ENCODE data around the gene PANK4.

DNA sequence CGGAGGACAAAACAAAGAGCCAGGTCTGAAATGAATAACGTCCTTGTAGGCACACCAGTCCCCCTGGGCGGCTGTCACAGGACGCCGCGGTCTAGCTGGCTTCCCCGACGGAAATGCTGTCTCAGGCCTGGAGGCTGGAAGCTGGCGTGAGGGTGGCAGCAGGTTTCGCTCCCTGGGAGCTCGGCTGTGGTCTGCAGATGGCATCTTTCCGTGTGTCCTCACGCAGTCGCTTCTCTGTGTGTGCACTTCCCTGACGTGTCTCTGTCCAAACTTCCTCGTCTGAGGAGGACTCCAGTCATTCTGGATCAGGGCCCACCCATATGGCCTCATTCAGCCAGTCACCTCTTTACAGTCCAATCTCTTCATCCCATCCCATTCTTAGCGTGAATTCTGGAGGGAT lies 43.9 kb upstream of the PANK4 start:
- TF ChIP-seq SNAI2 (CRISPR knock-in tag; IDR thresholded peaks at IDR 0.05) (no peak), ISL1 (CRISPR knock-in tag; IDR thresholded peaks at IDR 0.05) (no peak), ESRRG (CRISPR knock-in tag; IDR thresholded peaks at IDR 0.05) (no peak), RARB (CRISPR knock-in tag; IDR thresholded peaks at IDR 0.05) (no peak), ZFP3 (CRISPR knock-in tag; IDR thresholded peaks at IDR 0.05) (no peak), PPARA (CRISPR knock-in tag; IDR thresholded peaks at IDR 0.05; ENCODE audit: borderline replicate concordance) (no peak), ARNTL (CRISPR knock-in tag; IDR thresholded peaks at IDR 0.05; ENCODE audit: borderline replicate concordance, low read depth) (no peak), TCF4 (CRISPR knock-in tag; IDR thresholded peaks at IDR 0.05; ENCODE audit: borderline replicate concordance) (no peak)
- TF ChIP-seq, protein P1, sequence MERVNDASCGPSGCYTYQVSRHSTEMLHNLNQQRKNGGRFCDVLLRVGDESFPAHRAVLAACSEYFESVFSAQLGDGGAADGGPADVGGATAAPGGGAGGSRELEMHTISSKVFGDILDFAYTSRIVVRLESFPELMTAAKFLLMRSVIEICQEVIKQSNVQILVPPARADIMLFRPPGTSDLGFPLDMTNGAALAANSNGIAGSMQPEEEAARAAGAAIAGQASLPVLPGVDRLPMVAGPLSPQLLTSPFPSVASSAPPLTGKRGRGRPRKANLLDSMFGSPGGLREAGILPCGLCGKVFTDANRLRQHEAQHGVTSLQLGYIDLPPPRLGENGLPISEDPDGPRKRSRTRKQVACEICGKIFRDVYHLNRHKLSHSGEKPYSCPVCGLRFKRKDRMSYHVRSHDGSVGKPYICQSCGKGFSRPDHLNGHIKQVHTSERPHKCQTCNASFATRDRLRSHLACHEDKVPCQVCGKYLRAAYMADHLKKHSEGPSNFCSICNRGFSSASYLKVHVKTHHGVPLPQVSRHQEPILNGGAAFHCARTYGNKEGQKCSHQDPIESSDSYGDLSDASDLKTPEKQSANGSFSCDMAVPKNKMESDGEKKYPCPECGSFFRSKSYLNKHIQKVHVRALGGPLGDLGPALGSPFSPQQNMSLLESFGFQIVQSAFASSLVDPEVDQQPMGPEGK (CRISPR knock-in tag; IDR thresholded peaks at IDR 0.05; ENCODE audit: borderline replicate concordance): no peak
- TF ChIP-seq, protein P2, sequence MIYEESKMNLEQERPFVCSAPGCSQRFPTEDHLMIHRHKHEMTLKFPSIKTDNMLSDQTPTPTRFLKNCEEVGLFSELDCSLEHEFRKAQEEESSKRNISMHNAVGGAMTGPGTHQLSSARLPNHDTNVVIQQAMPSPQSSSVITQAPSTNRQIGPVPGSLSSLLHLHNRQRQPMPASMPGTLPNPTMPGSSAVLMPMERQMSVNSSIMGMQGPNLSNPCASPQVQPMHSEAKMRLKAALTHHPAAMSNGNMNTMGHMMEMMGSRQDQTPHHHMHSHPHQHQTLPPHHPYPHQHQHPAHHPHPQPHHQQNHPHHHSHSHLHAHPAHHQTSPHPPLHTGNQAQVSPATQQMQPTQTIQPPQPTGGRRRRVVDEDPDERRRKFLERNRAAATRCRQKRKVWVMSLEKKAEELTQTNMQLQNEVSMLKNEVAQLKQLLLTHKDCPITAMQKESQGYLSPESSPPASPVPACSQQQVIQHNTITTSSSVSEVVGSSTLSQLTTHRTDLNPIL (CRISPR knock-in tag; IDR thresholded peaks at IDR 0.05; ENCODE audit: low read depth): no peak
- TF ChIP-seq, protein P3, sequence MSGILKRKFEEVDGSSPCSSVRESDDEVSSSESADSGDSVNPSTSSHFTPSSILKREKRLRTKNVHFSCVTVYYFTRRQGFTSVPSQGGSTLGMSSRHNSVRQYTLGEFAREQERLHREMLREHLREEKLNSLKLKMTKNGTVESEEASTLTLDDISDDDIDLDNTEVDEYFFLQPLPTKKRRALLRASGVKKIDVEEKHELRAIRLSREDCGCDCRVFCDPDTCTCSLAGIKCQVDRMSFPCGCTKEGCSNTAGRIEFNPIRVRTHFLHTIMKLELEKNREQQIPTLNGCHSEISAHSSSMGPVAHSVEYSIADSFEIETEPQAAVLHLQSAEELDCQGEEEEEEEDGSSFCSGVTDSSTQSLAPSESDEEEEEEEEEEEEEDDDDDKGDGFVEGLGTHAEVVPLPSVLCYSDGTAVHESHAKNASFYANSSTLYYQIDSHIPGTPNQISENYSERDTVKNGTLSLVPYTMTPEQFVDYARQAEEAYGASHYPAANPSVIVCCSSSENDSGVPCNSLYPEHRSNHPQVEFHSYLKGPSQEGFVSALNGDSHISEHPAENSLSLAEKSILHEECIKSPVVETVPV (CRISPR knock-in tag; IDR thresholded peaks at IDR 0.05): no peak

All from SK-N-SH treated with all-trans-retinoic acid at 6 μM for 48 hours (cell line).